ENCODE results near the gene SLC35F1.
A peak's percentile ranks its signal among the peaks of the same experiment; 100 is the strongest.

SLC35F1 gene

DNA sequence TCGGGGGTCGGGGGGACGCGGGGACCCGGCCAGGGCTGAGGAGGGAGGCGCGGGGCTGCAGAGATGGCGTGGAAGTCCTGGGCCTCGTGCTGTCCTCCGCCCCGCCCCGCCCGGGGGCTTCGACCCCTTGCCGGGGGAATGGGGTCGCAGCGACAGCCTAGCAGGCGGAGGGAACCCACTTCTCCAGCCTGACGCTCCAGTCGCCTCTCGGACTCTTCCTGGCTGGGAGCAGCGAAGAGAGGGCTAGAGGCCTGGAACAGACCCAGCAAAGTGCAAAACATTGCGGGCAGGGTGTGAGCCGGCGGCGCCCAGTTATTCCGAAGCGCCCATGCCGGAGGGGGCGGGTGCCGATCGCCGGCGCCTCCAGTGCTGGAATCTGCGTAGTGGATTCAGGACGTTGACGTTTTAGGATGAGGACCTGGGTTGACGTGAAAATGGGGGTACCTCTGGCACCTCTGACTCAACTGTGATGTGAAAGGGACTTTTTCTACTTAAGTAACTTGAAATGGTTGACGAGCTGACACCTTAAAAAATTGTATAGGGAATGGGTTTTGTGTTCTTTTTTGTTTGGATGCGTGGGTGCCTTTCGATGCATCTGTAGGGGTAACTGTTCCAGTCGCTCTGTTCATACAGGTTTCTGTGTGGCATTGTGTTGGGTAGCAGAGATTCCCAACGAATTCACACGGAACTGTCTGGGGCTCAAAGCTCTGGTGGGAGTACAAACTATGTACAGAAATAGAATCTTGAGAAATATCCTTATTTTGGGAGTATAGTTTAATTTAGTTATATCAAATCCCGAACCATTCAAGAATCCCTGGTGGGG lies 1.4 kb downstream of the SLC35F1 start:
- no peak for DNase-seq

DNA sequence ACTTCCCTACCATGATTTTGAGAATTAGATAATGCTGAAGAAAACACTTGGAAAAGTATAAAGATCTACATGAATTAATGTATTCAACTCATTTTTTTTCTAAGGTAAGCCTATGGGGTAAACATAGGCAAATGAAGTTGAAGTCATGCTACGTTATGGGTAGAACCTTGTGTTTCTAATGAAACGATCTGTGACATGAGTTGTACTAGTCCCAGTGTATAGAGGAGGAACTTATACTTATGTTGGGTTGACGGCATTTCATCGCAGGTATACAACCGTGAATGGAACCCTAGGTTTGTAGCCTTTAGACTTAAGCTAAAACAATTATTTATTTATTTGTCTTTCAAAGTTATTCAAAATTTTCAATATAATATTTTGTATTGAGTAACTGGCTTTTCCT lies 2.6 kb downstream of the SLC35F1 start:
- DNase-seq: no peak
- Histone ChIP-seq H3K36me3 (ENCODE audit: control insufficient read depth, insufficient read depth, low read length) (no peaks in the 10 kb centered on the region), H3K4me1 (ENCODE audit: control insufficient read depth, insufficient read depth, low read length, poor library complexity, severe bottlenecking) (peaks cover 8% of the 10 kb centered on the region), H3K4me3 (ENCODE audit: insufficient read depth, low read depth, low read length, poor library complexity, severe bottlenecking) (no peak overlapping the region), H3K27ac (ENCODE audit: insufficient read depth, low read length, poor library complexity, severe bottlenecking) (no peak overlapping the region), H3K9me3 (ENCODE audit: control insufficient read depth, low read length) (no peaks in the 10 kb centered on the region), H3K27me3 (replicated peaks; ENCODE audit: control insufficient read depth, insufficient read depth, low read length, poor library complexity, severe bottlenecking) (peaks cover 32% of the 10 kb centered on the region)

More for the DNA sequence above, 1.4 kb downstream of the SLC35F1 start:
- Histone ChIP-seq H3K9me3 (ENCODE audit: control insufficient read depth, low read length) (no peaks in the 10 kb centered on the region), H3K36me3 (ENCODE audit: control insufficient read depth, insufficient read depth, low read length) (no peaks in the 10 kb centered on the region), H3K4me1 (ENCODE audit: control insufficient read depth, insufficient read depth, low read length, poor library complexity, severe bottlenecking) (peaks cover 8% of the 10 kb centered on the region), H3K27ac (ENCODE audit: insufficient read depth, low read length, poor library complexity, severe bottlenecking) (no peak overlapping the region), H3K27me3 (replicated peaks; ENCODE audit: control insufficient read depth, insufficient read depth, low read length, poor library complexity, severe bottlenecking) (peaks cover 32% of the 10 kb centered on the region), H3K4me3 (ENCODE audit: insufficient read depth, low read depth, low read length, poor library complexity, severe bottlenecking) (peak overlapping the region; percentile 12)

DNA sequence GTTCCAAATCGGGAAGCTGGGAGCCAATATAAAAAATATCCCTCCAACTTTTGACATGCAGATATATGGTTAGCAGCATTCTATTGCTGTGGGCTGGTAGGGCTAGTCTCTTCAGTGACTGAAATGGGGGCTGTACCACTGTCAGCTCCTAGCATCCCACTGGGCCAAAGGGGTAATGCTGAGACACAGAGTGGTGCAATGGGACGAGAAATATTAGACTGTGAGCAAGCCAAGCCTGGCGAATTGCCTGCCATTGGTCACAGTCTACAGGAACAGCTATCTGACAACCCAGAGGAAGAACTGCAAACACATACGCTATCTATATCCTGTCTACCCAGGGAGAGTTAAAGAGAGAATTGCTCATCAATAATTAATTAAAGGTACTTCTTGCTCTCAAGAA lies 3.5 kb downstream of the SLC35F1 start:
- DNase-seq: no peak
- H3K9me3 ChIP-seq (ENCODE audit: control insufficient read depth, low read length): no peaks in the 10 kb centered on the region
- no peak overlapping the region for H3K27ac ChIP-seq (ENCODE audit: insufficient read depth, low read length, poor library complexity, severe bottlenecking)
- H3K4me3 ChIP-seq (ENCODE audit: insufficient read depth, low read depth, low read length, poor library complexity, severe bottlenecking): no peak overlapping the region
- H3K27me3 ChIP-seq (replicated peaks; ENCODE audit: control insufficient read depth, insufficient read depth, low read length, poor library complexity, severe bottlenecking): peaks cover 29% of the 10 kb centered on the region
- H3K36me3 ChIP-seq (ENCODE audit: control insufficient read depth, insufficient read depth, low read length): no peaks in the 10 kb centered on the region
- peaks cover 8% of the 10 kb centered on the region for H3K4me1 ChIP-seq (ENCODE audit: control insufficient read depth, insufficient read depth, low read length, poor library complexity, severe bottlenecking)

DNA sequence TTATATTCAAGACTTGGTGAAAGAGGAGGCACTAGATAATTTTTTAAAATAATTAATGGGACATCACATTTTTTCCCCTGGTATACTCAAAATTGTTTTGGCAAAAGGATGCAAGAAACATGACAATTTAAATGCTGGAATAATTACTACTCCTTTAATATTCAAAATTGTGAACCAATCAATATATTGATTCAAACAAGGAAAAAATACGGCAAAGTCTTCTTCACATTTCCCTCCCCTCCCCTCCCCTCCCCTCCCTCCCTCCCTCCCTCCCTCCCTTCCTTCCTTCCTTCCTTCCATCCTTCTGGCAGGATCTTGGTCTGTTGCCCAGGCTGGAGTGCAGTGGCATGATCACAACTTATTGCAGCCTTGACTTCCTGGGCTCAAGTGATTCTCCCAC lies 4.1 kb downstream of the SLC35F1 start:
- Histone ChIP-seq H3K9me3 (ENCODE audit: control insufficient read depth, low read length) (no peaks in the 10 kb centered on the region), H3K4me3 (ENCODE audit: insufficient read depth, low read depth, low read length, poor library complexity, severe bottlenecking) (no peak overlapping the region), H3K27me3 (replicated peaks; ENCODE audit: control insufficient read depth, insufficient read depth, low read length, poor library complexity, severe bottlenecking) (peaks cover 26% of the 10 kb centered on the region), H3K27ac (ENCODE audit: insufficient read depth, low read length, poor library complexity, severe bottlenecking) (no peak overlapping the region), H3K4me1 (ENCODE audit: control insufficient read depth, insufficient read depth, low read length, poor library complexity, severe bottlenecking) (peaks cover 8% of the 10 kb centered on the region), H3K36me3 (ENCODE audit: control insufficient read depth, insufficient read depth, low read length) (no peaks in the 10 kb centered on the region)
- no peak for DNase-seq

DNA sequence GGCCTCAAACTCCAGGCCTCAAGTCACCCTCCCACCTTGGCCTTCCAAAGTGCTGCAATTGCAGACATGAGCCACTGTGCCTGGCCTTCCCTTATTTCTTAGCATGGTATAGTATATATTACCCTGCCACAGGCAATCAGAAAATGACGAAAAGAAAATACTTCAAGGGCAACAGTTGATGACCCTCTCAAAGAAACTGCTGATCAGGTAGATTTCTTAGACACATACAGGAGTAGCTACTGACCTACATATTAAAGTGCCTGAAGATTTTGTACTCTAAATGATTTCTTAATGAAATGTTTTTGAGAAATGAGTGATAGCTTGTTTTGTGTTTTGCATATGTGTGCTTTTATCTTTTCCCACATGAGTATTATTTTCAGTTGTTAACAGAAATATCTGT lies 4.6 kb downstream of the SLC35F1 start:
- peaks cover 8% of the 10 kb centered on the region for H3K4me1 ChIP-seq (ENCODE audit: control insufficient read depth, insufficient read depth, low read length, poor library complexity, severe bottlenecking)
- no peak overlapping the region for H3K4me3 ChIP-seq (ENCODE audit: insufficient read depth, low read depth, low read length, poor library complexity, severe bottlenecking)
- H3K36me3 ChIP-seq (ENCODE audit: control insufficient read depth, insufficient read depth, low read length): no peaks in the 10 kb centered on the region
- no peaks in the 10 kb centered on the region for H3K9me3 ChIP-seq (ENCODE audit: control insufficient read depth, low read length)
- H3K27ac ChIP-seq (ENCODE audit: insufficient read depth, low read length, poor library complexity, severe bottlenecking): no peak overlapping the region
- no peak for DNase-seq
- H3K27me3 ChIP-seq (replicated peaks; ENCODE audit: control insufficient read depth, insufficient read depth, low read length, poor library complexity, severe bottlenecking): peaks cover 21% of the 10 kb centered on the region

DNA sequence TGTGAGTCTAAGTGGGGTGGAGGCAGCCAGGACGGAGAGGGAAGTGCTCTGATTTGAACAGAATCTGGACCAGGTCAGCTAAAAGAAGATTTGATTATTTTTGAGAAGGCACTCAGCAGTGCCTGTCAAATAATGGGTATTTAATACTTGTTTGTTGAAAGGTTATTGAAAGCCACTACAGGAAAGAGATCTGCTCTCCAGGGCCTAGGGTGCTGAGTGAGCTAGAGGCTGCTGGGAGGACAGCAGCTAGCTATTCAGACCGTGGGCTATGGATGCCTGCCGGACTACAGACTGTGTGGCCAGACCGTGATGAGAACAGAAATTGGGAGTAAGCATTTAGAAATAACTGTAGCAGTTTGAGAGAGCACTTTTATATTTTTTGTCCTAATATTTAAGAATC lies 8.8 kb downstream of the SLC35F1 start:
- no peak for DNase-seq
- Histone ChIP-seq H3K27me3 (replicated peaks; ENCODE audit: control insufficient read depth, insufficient read depth, low read length, poor library complexity, severe bottlenecking) (peaks cover 5% of the 10 kb centered on the region), H3K4me3 (ENCODE audit: insufficient read depth, low read depth, low read length, poor library complexity, severe bottlenecking) (no peak overlapping the region), H3K9me3 (ENCODE audit: control insufficient read depth, low read length) (no peaks in the 10 kb centered on the region), H3K4me1 (ENCODE audit: control insufficient read depth, insufficient read depth, low read length, poor library complexity, severe bottlenecking) (no peaks in the 10 kb centered on the region), H3K36me3 (ENCODE audit: control insufficient read depth, insufficient read depth, low read length) (no peaks in the 10 kb centered on the region), H3K27ac (ENCODE audit: insufficient read depth, low read length, poor library complexity, severe bottlenecking) (no peak overlapping the region)

DNA sequence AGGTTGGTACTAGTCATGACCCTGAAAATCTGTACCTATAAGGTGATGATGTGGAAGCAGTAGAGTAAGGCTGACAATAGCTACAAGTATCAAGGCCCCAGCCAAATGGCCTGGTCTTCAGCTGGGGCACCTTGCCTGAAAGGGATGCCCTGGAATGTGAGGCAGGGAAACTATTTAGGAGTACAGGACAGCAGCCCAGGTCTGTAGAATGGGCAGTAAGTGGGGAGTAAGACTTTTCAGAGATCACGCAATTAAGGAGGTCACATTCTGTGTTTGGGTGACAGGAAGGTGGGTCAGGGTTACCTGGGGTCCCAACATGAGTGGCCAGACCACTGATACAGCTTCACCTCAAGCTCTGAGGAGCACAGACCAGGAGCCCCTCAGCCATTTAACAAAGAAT lies 9.4 kb downstream of the SLC35F1 start:
- no peaks in the 10 kb centered on the region for H3K36me3 ChIP-seq (ENCODE audit: control insufficient read depth, insufficient read depth, low read length)
- no peaks in the 10 kb centered on the region for H3K4me1 ChIP-seq (ENCODE audit: control insufficient read depth, insufficient read depth, low read length, poor library complexity, severe bottlenecking)
- H3K4me3 ChIP-seq (ENCODE audit: insufficient read depth, low read depth, low read length, poor library complexity, severe bottlenecking): no peak overlapping the region
- H3K27ac ChIP-seq (ENCODE audit: insufficient read depth, low read length, poor library complexity, severe bottlenecking): no peak overlapping the region
- H3K27me3 ChIP-seq (replicated peaks; ENCODE audit: control insufficient read depth, insufficient read depth, low read length, poor library complexity, severe bottlenecking): peaks cover 5% of the 10 kb centered on the region
- DNase-seq: no peak
- H3K9me3 ChIP-seq (ENCODE audit: control insufficient read depth, low read length): no peaks in the 10 kb centered on the region

DNA sequence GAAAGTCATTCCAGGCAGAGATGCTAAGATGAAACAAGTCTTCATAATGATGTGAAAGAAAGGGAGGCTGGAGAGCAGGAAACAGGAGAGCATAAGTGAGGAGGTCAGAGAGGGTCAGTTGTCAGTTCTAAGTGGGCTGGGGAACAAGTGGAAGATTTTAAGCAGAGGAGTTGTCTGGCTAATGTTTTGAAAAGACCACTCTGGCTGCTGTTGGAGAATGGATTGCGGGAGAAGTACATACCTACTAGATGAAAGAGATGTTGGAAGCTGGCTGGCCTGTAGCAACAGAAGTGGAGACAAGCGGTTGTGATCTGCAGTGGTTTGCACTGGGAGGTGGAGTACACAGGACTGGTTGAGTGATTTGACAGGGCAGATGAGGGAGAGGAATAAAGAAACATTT lies 10.1 kb downstream of the SLC35F1 start:
- peaks cover 5% of the 10 kb centered on the region for H3K27me3 ChIP-seq (replicated peaks; ENCODE audit: control insufficient read depth, insufficient read depth, low read length, poor library complexity, severe bottlenecking)
- H3K4me3 ChIP-seq (ENCODE audit: insufficient read depth, low read depth, low read length, poor library complexity, severe bottlenecking): no peak overlapping the region
- no peaks in the 10 kb centered on the region for H3K4me1 ChIP-seq (ENCODE audit: control insufficient read depth, insufficient read depth, low read length, poor library complexity, severe bottlenecking)
- no peak for DNase-seq
- no peak overlapping the region for H3K27ac ChIP-seq (ENCODE audit: insufficient read depth, low read length, poor library complexity, severe bottlenecking)
- H3K36me3 ChIP-seq (ENCODE audit: control insufficient read depth, insufficient read depth, low read length): no peaks in the 10 kb centered on the region
- no peaks in the 10 kb centered on the region for H3K9me3 ChIP-seq (ENCODE audit: control insufficient read depth, low read length)

DNA sequence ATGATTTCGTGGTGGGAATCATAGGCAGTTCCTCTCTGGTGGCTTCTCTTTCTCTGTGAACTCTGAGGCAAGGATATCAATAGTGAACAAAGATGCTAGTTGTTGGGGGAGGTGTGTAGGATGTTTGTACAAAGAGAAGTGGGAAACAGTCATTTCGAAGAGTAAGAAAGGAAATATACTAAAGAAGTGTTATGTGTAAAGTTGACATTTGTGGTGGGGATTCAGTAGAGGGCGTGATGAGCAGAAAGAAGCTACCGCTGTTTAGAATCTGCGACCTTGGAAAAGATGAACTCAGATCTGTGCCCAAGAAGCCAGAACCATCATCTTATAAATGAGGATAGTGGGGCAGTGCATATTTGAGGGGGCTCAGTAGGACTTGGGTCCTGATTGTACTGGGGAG lies 11.4 kb downstream of the SLC35F1 start:
- no peaks in the 10 kb centered on the region for H3K9me3 ChIP-seq (ENCODE audit: control insufficient read depth, low read length)
- no peak overlapping the region for H3K27ac ChIP-seq (ENCODE audit: insufficient read depth, low read length, poor library complexity, severe bottlenecking)
- H3K36me3 ChIP-seq (ENCODE audit: control insufficient read depth, insufficient read depth, low read length): no peaks in the 10 kb centered on the region
- no peak overlapping the region for H3K4me3 ChIP-seq (ENCODE audit: insufficient read depth, low read depth, low read length, poor library complexity, severe bottlenecking)
- H3K27me3 ChIP-seq (replicated peaks; ENCODE audit: control insufficient read depth, insufficient read depth, low read length, poor library complexity, severe bottlenecking): peaks cover 5% of the 10 kb centered on the region
- no peak for DNase-seq
- no peaks in the 10 kb centered on the region for H3K4me1 ChIP-seq (ENCODE audit: control insufficient read depth, insufficient read depth, low read length, poor library complexity, severe bottlenecking)

DNA sequence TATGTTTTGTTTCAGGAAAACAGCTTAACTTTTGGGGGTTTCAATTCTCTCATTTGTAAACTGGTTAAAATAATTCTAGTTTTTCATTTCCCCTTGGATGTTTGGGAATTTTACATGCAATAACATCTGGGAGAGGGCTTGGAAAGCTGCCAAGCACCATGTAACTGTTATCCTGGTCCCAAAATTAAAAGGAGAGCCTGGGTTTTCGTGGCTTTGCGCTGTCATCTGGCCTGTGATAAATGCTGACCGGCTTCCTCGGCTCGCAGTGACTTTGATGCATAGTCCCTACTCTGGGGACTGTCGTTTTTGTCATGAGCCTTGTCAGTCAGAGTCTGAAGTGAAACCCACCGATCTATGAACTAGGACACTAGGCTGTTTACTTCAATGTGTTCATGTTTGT lies 12.2 kb downstream of the SLC35F1 start:
- Histone ChIP-seq H3K9me3 (ENCODE audit: control insufficient read depth, low read length) (no peaks in the 10 kb centered on the region), H3K36me3 (ENCODE audit: control insufficient read depth, insufficient read depth, low read length) (no peaks in the 10 kb centered on the region), H3K4me1 (ENCODE audit: control insufficient read depth, insufficient read depth, low read length, poor library complexity, severe bottlenecking) (no peaks in the 10 kb centered on the region), H3K4me3 (ENCODE audit: insufficient read depth, low read depth, low read length, poor library complexity, severe bottlenecking) (no peak overlapping the region), H3K27me3 (replicated peaks; ENCODE audit: control insufficient read depth, insufficient read depth, low read length, poor library complexity, severe bottlenecking) (peaks cover 5% of the 10 kb centered on the region), H3K27ac (ENCODE audit: insufficient read depth, low read length, poor library complexity, severe bottlenecking) (no peak overlapping the region)
- DNase-seq: no peak
